CD14-positive monocyte (primary cell): Measurements from ENCODE around the gene SELENOH. TPM values are rescaled to one million over a fixed set of nuclear protein-coding genes. Genes with fewer than 3 reads are reported as not detected.
A peak's percentile ranks its signal among the peaks of the same experiment; 100 is the strongest.

Source experiments
- DNase-seq, 3 donors: peaks; one replicate each; pipeline ENCODE4 v3.0.0-alpha.2; 2011 to 2022
- H2AFZ ChIP-seq: 2 replicates; pipeline ENCODE4 v1.6.0; 2012; ENCODE audit warnings: mild to moderate bottlenecking, low read depth, low read length, inconsistent platforms; ENCODE audit not compliant: insufficient read depth, poor library complexity, severe bottlenecking
- H3K27ac ChIP-seq, 2 donors: 1 replicate in 1 of 2; 2 replicates in 1 of 2; pipeline ENCODE4 v1.5.1; 2012 to 2013; ENCODE audit warnings: low read length in 2 of 2, control low read depth in 1 of 2, inconsistent platforms in 1 of 2, low read depth in 1 of 2, mild to moderate bottlenecking in 1 of 2
- H3K27me3 ChIP-seq, 2 donors: one replicate each; pipeline versions ENCODE4 v1.6.0 to v1.6.1; 2011 to 2013; ENCODE audit warnings: low read length in 2 of 2; ENCODE audit not compliant: control insufficient read depth in 2 of 2, insufficient read depth in 2 of 2
- H3K36me3 ChIP-seq, 2 donors: replicated peaks in 1 of 2; 1 replicate in 1 of 2; 2 replicates in 1 of 2; pipeline versions ENCODE4 v1.5.1 to v1.6.1; 2012 to 2013; ENCODE audit warnings: low read length in 2 of 2, control low read depth in 1 of 2, inconsistent platforms in 1 of 2, mild to moderate bottlenecking in 1 of 2; ENCODE audit not compliant: insufficient read depth in 2 of 2, control insufficient read depth in 1 of 2
- H3K4me1 ChIP-seq, 2 donors: 1 replicate in 1 of 2; 2 replicates in 1 of 2; pipeline versions ENCODE4 v1.5.1 to v1.6.1; 2012 to 2013; ENCODE audit warnings: low read length in 2 of 2, control low read depth in 1 of 2, inconsistent platforms in 1 of 2, mild to moderate bottlenecking in 1 of 2, moderate library complexity in 1 of 2; ENCODE audit not compliant: insufficient read depth in 2 of 2, control insufficient read depth in 1 of 2
- H3K4me2 ChIP-seq: replicated peaks from 2 replicates; pipeline ENCODE3; 2012; ENCODE audit warnings: low read length, moderate library complexity, mild to moderate bottlenecking; ENCODE audit not compliant: poor library complexity, severe bottlenecking; ENCODE audit errors: extremely low read depth
- H3K4me3 ChIP-seq, 3 experiments: fragments of 200-600 bp in 1 of 3; sonication (generic) in 1 of 3; replicated peaks in 1 of 3; 1 replicate in 2 of 3; 2 replicates in 1 of 3; pipeline ENCODE4 v1.5.1; 2011 to 2013; ENCODE audit warnings: low read length in 3 of 3, mild to moderate bottlenecking in 3 of 3, control low read depth in 2 of 3, low read depth in 2 of 3, inconsistent platforms in 1 of 3, moderate library complexity in 1 of 3
- H3K79me2 ChIP-seq: 2 replicates; pipeline ENCODE4 v1.6.0; 2012; ENCODE audit warnings: mild to moderate bottlenecking, control low read depth, inconsistent platforms, low read length, moderate library complexity; ENCODE audit not compliant: insufficient read depth
- H3K9ac ChIP-seq: 2 replicates; pipeline ENCODE4 v1.6.0; 2017; ENCODE audit warnings: low read length, mild to moderate bottlenecking; ENCODE audit not compliant: insufficient read depth, poor library complexity, severe bottlenecking
- H3K9me3 ChIP-seq, 2 donors: replicated peaks in 1 of 2; 1 replicate in 1 of 2; 2 replicates in 1 of 2; pipeline versions ENCODE4 v1.5.1 to v1.6.1; 2012 to 2013; ENCODE audit warnings: low read length in 2 of 2, control low read depth in 1 of 2; ENCODE audit not compliant: control insufficient read depth in 1 of 2, insufficient read depth in 1 of 2
- H4K20me1 ChIP-seq: 2 replicates; pipeline ENCODE4 v1.6.0; 2012; ENCODE audit warnings: mild to moderate bottlenecking, low read length, control low read depth, moderate library complexity; ENCODE audit not compliant: insufficient read depth
- H3K27ac Mint-ChIP-seq, 7 donors: one replicate each; pipeline ENCODE4 v1.8.0; 2020; ENCODE audit warnings: mild to moderate bottlenecking in 7 of 7, mixed read lengths in 7 of 7, moderate library complexity in 6 of 7, inconsistent platforms in 2 of 7
- H3K27me3 Mint-ChIP-seq, 3 donors: one replicate each; pipeline ENCODE4 v1.8.0; 2021 to 2022; ENCODE audit warnings: low read depth in 3 of 3, mild to moderate bottlenecking in 3 of 3, mixed read lengths in 3 of 3, moderate library complexity in 3 of 3, inconsistent platforms in 1 of 3
- H3K36me3 Mint-ChIP-seq, 2 donors: one replicate each; pipeline ENCODE4 v1.8.0; 2020; ENCODE audit warnings: mixed read lengths in 2 of 2, inconsistent platforms in 1 of 2, mild to moderate bottlenecking in 1 of 2
- H3K4me1 Mint-ChIP-seq: one replicate; pipeline ENCODE4 v1.8.0; 2020; ENCODE audit warnings: mild to moderate bottlenecking, mixed read lengths
- H3K4me3 Mint-ChIP-seq, 2 donors: one replicate each; pipeline ENCODE4 v1.8.0; 2020; ENCODE audit warnings: mild to moderate bottlenecking in 2 of 2, mixed read lengths in 2 of 2, moderate library complexity in 1 of 2
- H3K9me3 Mint-ChIP-seq, 7 donors: one replicate each; pipeline ENCODE4 v1.8.0; 2020 to 2022; ENCODE audit warnings: mixed read lengths in 7 of 7, mild to moderate bottlenecking in 6 of 7, moderate library complexity in 6 of 7, inconsistent platforms in 2 of 7
- WGBS: methylation state at CpG from one replicate; pipeline ENCODE4 v1.1.5; 2013; ENCODE audit warnings: missing lambda C conversion rate; ENCODE audit not compliant: insufficient coverage; 5-methylcytosine and 5-hydroxymethylcytosine counted together
- intact Hi-C, 2 donors: fragments of 100-400 bp; cut with micrococcal nuclease; formaldehyde crosslinking; loops; one replicate each; pipeline versions ENCODE4 v1.15.0 to v1.15.1; 2023
- polyA plus RNA-seq, 3 donors: library from polyadenylated mRNA; depleted of rRNA in 1 of 3; unstranded in 2 of 3; stranded (reverse) in 1 of 3; fragments of 300-500 nt in 2 of 3; fragments of >200 nt in 1 of 3; fragmentation: Illumina TruSeq in 2 of 3; gene quantifications; 1 replicate in 2 of 3; 2 replicates in 1 of 3; pipeline ENCODE4 v1.2.3, GENCODE V29; 2012 to 2021
- TF ChIP-seq, protein P1 (sequence below): fragments of 200-600 bp; IDR thresholded peaks from one replicate; pipeline ENCODE4 v1.8.0; 2022; ENCODE audit warnings: antibody characterized with exemption, mild to moderate bottlenecking

Gene SELENOH
- polyA plus RNA-seq, 3 donors: 99.5 to 260 (median 206) TPM

DNA sequence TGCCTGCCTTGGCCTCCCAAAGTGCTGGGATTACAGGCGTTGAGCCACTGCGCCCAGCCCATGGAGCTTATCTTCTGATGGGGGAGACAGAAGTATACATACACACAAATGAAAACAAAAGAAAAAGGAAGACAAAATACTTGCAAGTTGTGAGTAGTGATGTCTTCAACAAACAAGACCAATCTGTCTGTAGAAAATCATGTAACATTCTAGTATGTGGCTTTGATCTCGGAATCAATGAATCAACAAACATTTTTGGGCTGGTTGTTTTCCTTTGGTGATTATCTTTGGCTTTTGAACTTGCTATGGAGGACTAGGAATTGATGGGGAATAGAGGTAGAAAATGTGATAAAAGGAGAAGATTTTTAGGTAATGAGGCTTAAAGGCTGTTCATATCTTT is 16.9 kb downstream of the SELENOH start:
- H3K27me3 ChIP-seq: no peaks in the 10 kb centered on the region
- WGBS: 100% methylated on average over 1 of the region's 3 CpGs
- Mint-ChIP-seq H3K27me3 (peaks cover 0 to 3% (median 0%) of the 10 kb centered on the region in 3 donors), H3K27ac (no peak overlapping the region), H3K9me3 (peaks cover 0 to 2% (median under 1%) of the 10 kb centered on the region in 7 donors), H3K36me3 (no peaks in the 10 kb centered on the region), H3K4me1 (peaks cover 12% of the 10 kb centered on the region), H3K4me3 (no peak overlapping the region)
- H3K9ac ChIP-seq: no peak overlapping the region
- peaks cover 6 to 9% of the 10 kb centered on the region in 2 donors for H3K4me1 ChIP-seq
- no peak overlapping the region for H3K4me2 ChIP-seq
- H2AFZ ChIP-seq: no peak overlapping the region
- H3K27ac ChIP-seq: no peak overlapping the region
- no peaks in the 10 kb centered on the region for H3K36me3 ChIP-seq
- intact Hi-C loops: no loop called here
- peaks cover 0 to 3% of the 10 kb centered on the region in 2 donors for H3K9me3 ChIP-seq
- no peaks in the 10 kb centered on the region for H4K20me1 ChIP-seq
- no peak overlapping the region for H3K4me3 ChIP-seq
- TF ChIP-seq, protein P1, sequence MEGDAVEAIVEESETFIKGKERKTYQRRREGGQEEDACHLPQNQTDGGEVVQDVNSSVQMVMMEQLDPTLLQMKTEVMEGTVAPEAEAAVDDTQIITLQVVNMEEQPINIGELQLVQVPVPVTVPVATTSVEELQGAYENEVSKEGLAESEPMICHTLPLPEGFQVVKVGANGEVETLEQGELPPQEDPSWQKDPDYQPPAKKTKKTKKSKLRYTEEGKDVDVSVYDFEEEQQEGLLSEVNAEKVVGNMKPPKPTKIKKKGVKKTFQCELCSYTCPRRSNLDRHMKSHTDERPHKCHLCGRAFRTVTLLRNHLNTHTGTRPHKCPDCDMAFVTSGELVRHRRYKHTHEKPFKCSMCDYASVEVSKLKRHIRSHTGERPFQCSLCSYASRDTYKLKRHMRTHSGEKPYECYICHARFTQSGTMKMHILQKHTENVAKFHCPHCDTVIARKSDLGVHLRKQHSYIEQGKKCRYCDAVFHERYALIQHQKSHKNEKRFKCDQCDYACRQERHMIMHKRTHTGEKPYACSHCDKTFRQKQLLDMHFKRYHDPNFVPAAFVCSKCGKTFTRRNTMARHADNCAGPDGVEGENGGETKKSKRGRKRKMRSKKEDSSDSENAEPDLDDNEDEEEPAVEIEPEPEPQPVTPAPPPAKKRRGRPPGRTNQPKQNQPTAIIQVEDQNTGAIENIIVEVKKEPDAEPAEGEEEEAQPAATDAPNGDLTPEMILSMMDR: no peak
- H3K79me2 ChIP-seq: peaks cover 11% of the 10 kb centered on the region
- DNase-seq: no peak

DNA sequence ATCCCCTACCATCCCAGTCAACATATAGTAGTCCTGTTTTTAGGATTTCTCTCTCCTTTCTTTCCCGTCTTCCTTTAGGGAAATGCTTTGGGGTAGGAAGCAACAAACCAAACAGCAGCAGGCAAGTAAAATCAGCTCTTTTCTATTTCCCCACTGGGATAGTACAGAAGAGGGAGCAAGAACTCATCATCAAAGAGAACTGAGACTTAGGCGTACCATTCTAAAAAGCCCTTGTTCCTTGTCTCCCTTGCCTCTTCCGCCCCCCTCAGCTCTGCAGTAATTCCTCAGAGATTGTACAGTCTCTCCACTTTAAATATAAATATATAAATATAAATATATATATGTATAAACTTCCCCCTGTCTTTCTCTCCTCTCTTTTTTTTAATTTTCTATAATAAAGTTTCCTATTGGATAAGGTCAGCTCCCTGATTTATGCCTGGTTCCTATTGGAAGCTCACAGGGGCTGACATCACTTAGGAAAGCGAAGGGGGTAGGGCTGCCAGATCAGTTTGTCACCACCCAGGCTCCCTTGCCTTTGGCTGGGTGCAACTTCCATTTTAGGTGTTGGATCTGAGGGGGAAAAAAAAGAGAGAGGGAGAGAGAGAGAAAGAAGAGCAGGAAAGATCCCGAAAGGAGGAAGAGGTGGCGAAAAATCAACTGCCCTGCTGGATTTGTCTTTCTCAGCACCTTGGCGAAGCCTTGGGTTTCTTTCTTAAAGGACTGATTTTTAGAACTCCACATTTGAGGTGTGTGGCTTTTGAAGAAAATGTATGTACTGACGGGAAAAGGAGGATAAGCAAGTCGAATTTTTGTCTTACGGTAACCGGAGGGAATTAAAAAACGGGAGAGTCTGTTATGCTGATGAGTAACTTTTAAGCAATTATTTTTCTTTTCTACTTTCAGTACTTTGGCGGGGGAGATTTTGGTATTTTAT is 20.3 kb downstream of the SELENOH start, which contains the start of gene CTNND1:
Gene CTNND1 (plus strand): TSS at position 502 of the 934 bp plus-strand sequence. CDS start 29,677 bp downstream, outside the sequence.
- H3K9me3 ChIP-seq: no peaks in the 10 kb centered on the region
- peaks cover 27% of the 10 kb centered on the region for H4K20me1 ChIP-seq
- peak within 1 kb of the TSS; percentile 29 to 87 for H3K27ac ChIP-seq
- no peaks in the 10 kb centered on the region for H3K36me3 ChIP-seq
- H3K4me3 ChIP-seq: peak within 1 kb of the TSS; percentile 83 to 99 (median 93)
- no peaks in the 10 kb centered on the region for H3K27me3 ChIP-seq
- Mint-ChIP-seq H3K4me3 (peak within 1 kb of the TSS; percentile 97), H3K4me1 (peaks cover 35% of the 10 kb centered on the region), H3K36me3 (peaks cover 5 to 10% of the 10 kb centered on the region in 2 donors), H3K27ac (peak within 1 kb of the TSS; percentile 87 to 98 (median 94)), H3K9me3 (peaks cover 0 to 2% (median 0%) of the 10 kb centered on the region in 7 donors), H3K27me3 (peaks cover 0 to 5% (median 0%) of the 10 kb centered on the region in 3 donors)
- 0% methylated on average over 4 of the region's 13 CpGs for WGBS
- H3K4me2 ChIP-seq: peak within 1 kb of the TSS; percentile 86
- peaks cover 44% of the 10 kb centered on the region for H3K79me2 ChIP-seq
- intact Hi-C loops: loop anchor here in 1 of 2 donors (5.0 kb wide), 1 partner anchor 36 kb away; no protein-coding TSS in a partner anchor
- peaks cover 23 to 27% of the 10 kb centered on the region in 2 donors for H3K4me1 ChIP-seq
- TF ChIP-seq, protein P1: no peak
- peak within 1 kb of the TSS; percentile 69 for H3K9ac ChIP-seq
- H2AFZ ChIP-seq: peak within 1 kb of the TSS; percentile 82
- DNase-seq: peak; percentile 75 to 89 (median 87)
